ENCODE measurements around the gene WDR1.

Gene WDR1

DNA sequence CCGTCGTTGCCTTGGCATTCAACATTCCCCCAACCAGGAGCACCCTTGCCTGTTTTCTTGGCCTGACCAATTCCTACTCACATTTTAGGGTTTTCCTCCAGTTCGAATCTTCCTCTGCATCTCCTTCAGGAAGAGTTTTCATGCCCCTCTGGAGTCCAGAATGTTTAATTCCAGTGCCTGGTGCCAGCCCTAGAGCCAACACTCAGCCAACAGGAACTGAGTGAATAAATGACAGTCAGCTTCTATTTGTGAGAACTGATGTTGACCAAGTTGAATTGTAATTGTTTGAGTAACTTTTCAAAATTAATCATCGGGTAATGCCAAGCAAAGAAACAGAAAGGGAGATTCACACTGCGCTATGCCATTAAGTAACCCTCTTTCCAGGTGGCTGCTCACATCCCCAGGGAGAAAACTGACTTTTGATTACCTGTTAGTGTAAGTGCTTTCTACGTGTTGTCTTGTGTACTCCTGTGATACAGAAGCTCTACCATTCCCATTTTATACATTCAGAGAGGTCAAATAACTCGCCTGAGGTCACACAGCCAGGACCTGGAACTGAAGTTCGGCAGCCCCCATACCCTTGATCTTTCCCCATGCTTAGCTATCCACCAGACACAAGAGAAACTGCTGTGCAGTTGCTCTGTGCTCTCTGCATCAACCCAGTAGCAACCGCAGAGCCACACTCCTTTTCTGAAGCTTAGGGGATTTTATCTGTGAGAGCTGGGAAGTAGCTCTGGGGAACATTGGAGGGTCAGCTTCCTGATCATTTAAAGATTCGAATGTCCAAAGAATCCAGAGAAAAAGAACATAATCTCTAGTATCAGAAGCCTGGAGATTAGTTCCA, 76.3 kb downstream of the WDR1 start:
- TF ChIP-seq, protein P1, sequence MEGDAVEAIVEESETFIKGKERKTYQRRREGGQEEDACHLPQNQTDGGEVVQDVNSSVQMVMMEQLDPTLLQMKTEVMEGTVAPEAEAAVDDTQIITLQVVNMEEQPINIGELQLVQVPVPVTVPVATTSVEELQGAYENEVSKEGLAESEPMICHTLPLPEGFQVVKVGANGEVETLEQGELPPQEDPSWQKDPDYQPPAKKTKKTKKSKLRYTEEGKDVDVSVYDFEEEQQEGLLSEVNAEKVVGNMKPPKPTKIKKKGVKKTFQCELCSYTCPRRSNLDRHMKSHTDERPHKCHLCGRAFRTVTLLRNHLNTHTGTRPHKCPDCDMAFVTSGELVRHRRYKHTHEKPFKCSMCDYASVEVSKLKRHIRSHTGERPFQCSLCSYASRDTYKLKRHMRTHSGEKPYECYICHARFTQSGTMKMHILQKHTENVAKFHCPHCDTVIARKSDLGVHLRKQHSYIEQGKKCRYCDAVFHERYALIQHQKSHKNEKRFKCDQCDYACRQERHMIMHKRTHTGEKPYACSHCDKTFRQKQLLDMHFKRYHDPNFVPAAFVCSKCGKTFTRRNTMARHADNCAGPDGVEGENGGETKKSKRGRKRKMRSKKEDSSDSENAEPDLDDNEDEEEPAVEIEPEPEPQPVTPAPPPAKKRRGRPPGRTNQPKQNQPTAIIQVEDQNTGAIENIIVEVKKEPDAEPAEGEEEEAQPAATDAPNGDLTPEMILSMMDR (IDR thresholded peaks at IDR 0.05; ENCODE audit: low read depth, low read length), result no peak
- no peak overlapping the region for H3K4me3 ChIP-seq (ENCODE audit: low read depth, low read length)

DNA sequence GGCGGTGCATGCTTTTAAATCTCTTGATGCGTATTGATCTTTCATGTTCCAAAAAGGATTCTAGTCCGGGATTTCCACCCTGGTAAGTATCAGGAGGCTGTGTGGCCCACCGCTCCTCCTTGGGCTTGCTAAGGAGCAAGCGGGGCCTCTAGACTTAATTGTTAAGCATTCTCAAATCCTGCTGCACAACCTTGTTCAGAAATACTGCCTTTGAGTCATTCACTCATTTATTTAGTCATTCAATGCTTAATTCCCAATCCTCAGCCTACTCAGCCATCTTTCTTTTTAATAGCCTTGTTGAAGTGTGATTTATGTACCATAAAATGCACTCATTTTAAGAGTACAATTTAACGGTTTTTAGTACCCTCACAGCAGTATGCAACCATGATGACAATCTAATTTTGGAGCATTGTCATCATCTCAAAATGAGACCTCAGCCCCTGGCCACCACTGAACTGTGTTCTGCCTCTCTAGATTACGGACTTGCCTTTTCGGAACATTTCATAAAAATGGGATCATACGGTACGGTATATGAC, 79.7 kb downstream of the WDR1 start:
- TF ChIP-seq, protein P1 (IDR thresholded peaks at IDR 0.05; ENCODE audit: low read depth, low read length), result no peak
- no peak overlapping the region for H3K4me3 ChIP-seq (ENCODE audit: low read depth, low read length)

DNA sequence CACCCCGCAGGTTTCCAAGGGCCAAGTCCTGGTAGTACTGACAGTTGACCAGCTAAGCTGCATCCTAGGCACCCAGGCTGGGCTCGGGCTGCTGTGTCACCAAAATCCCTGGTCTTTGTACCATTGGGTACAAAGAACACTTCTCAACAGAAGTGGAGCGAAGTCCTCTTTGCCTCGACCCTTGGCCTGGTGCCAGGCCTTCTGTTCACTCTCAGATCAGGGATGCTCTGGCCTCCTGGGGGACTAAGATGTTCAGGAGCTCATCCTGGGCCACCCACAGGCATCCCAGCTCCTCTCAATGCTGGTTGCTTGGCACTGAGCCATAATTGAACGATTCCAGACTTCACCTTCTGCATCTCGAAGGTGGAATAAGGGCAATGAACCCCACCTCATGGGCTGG, 81.5 kb downstream of the WDR1 start:
- TF ChIP-seq, protein P1 (IDR thresholded peaks at IDR 0.05; ENCODE audit: low read depth, low read length), result no peak
- H3K4me3 ChIP-seq (ENCODE audit: low read depth, low read length), result no peak overlapping the region

DNA sequence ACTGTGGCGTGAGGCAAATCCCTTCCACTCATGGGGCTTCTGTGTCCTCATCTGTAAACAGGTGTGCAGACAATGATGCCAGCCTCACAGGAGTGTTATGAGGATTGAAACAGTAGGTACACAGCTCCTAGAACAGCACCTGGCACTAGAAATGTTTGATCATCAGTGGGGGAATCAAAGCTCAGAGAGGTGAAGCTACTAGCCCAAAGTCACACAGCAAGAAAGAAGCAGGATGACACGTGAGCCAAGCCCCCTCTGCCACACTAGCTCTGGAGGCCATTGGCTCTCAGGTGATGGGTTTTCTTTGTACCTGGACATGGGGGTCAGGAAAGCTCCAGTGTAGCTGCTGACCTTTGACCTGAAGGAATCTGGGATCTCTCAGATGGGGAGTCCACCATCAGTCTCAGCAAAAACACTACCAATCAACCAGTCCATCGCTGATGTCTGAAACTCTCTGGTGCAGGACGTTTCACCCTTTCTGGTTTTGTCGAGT, 81.9 kb downstream of the WDR1 start:
- TF ChIP-seq, protein P1 (IDR thresholded peaks at IDR 0.05; ENCODE audit: low read depth, low read length), result no peak

DNA sequence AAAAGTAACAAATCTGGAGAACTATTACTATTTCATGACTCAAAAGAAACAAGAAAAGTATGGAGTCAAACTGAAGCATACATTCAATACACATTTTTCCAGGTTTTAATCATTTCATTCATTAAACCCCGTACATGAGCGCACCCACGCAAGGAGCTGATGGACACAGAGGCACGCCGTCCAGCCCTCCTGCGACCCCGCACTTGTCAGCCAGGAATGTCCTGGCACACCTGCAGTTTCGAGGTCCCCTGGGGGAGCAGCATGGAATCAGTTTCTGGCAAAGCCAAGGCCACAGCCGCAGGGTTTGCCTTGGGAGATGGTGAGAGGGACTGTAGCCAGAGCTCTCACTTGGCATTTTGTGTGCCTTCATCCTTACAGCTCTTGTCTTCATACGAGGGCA, 82.5 kb downstream of the WDR1 start:
- no peak overlapping the region for H3K4me3 ChIP-seq (ENCODE audit: low read depth, low read length)
- TF ChIP-seq, protein P1 (IDR thresholded peaks at IDR 0.05; ENCODE audit: low read depth, low read length), result no peak

More for the DNA sequence above, 81.9 kb downstream of the WDR1 start:
- H3K4me3 ChIP-seq (ENCODE audit: low read depth, low read length), result no peak overlapping the region

DNA sequence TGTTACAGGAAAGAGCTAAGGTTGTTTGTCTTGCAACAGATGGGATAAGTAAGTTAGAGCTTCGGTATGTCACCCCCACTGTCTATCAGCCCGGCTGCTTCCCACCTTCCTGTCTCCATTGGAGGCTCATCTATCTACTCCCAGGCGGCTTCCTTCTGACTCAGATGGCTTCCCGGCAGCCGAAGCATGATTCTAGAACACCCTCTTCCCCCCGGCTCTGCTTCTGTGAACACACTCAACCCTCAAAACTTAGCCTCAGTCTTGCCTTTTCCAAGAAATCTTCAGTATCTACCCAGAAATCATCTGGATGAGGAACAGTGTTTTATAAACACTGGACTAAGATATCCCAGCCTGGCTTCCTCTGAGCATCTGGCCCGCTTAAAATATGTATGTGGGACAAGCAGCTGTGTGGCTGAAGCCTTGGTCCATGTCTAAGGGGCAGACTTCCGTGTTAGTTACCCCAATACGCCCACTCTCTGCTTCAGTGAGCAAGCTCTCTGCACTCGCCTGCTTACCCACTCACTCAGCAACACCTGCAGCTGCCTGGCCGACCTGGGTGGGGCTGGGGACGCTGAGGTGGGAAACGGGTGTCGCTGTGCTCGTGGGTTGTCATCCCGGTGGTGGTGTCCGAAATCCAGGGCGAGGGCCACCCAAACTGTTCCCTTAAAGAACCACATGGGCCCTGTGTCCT, 83.3 kb downstream of the WDR1 start:
- TF ChIP-seq, protein P1 (IDR thresholded peaks at IDR 0.05; ENCODE audit: low read depth, low read length), result no peak
- H3K4me3 ChIP-seq (ENCODE audit: low read depth, low read length), result no peak overlapping the region

DNA sequence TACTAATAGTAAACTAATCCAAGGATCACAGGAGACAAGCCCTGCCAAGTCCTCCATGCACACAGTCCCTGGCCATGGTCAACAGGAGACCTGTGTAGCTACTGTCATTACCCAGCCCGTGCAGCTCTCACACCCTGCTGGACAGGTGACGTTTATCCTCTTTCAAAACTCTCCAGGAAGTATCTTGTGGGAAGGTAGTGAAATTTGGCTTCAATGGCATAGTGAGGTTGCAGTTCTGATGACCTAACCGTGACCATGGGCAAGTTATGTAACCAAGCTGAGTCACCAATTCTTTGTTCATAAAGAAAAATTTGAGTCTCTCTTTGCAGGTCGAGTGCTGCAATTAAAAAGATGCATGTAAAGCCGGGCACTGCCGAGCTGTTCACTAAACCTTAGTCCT, 84.0 kb downstream of the WDR1 start:
- H3K4me3 ChIP-seq (ENCODE audit: low read depth, low read length), result no peak overlapping the region

More for the DNA sequence above, 84.0 kb downstream of the WDR1 start:
- TF ChIP-seq, protein P1 (IDR thresholded peaks at IDR 0.05; ENCODE audit: low read depth, low read length), result no peak

All from WI38 (cell line).